ENCODE results near the gene MAD1L1. TPM values are rescaled to one million over a fixed set of nuclear protein-coding genes. Genes with fewer than 3 reads are reported as not detected.

The MAD1L1 gene
- total and polyA plus RNA-seq, 4 donors: 43.0 to 54.9 (median 49.9) TPM

DNA sequence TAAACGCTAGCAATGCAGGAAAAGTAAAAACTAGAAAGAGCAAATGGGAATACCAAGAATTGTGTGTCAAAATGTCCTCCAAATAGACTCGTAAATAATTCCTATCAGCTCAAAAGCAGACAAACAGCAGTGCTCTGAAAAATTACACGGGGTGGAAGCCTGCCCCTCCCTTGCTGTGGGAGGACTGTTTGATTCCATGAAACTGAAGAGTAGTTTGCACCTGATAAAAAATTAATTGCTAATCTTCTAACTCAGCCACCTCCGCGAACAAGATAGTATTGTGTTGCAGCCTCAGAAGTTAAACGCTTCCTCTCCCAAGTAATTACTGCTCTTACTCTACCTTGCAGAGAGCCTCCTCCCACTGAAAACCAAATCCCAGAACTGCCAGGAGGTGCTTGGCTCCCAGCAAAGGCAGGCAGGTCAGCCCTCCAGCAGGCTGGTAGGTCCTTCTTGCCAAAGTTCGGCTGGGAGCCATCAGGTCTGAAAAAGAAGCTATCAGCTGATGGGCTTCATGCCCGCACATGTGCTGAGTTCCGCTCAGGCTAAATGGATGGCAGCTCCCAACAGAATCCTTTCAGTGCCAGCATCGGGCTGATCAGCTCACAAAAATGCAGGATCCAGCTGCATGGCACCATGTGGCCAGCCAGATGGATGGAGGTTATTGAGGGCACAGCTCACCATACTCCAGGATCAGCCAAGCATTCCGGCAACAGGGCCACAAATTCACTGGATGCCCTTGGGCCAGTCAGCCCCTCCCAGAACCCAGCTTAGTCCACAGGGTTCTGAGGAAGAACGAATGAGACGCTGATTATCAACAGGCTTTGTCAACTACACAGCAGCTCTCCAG lies 37.1 kb downstream of the MAD1L1 start:
- Histone ChIP-seq H3K9me3 (ENCODE audit: control insufficient read depth in 4 of 4, insufficient read depth in 3 of 4, low read length in 3 of 4) (peaks cover 0 to 4% (median 0%) of the 10 kb centered on the region in 4 donors), H3K36me3 (ENCODE audit: control insufficient read depth in 4 of 4, insufficient read depth in 4 of 4, low read length in 4 of 4) (peaks cover 0 to 28% (median 14%) of the 10 kb centered on the region in 4 donors), H3K4me1 (ENCODE audit: control insufficient read depth in 5 of 5, insufficient read depth in 5 of 5, low read length in 5 of 5) (no peaks in the 10 kb centered on the region), H3K27ac (ENCODE audit: low read depth in 1 of 2, low read length in 1 of 2) (no peak overlapping the region), H3K27me3 (ENCODE audit: control insufficient read depth in 3 of 3, insufficient read depth in 3 of 3, low read length in 2 of 3) (no peaks in the 10 kb centered on the region), H3K9ac (ENCODE audit: insufficient read depth in 1 of 2, low read length in 2 of 2) (no peak overlapping the region), H3K4me3 (no peak overlapping the region)
- ATAC-seq (ENCODE audit: insufficient read depth, low FRiP score) (no peak), DNase-seq (peak in 1 of 3 donors; percentile 11)
- WGBS, 2 donors: 95 to 96% methylated on average over 13 of the region's 13 CpGs
- TF ChIP-seq, protein P1, sequence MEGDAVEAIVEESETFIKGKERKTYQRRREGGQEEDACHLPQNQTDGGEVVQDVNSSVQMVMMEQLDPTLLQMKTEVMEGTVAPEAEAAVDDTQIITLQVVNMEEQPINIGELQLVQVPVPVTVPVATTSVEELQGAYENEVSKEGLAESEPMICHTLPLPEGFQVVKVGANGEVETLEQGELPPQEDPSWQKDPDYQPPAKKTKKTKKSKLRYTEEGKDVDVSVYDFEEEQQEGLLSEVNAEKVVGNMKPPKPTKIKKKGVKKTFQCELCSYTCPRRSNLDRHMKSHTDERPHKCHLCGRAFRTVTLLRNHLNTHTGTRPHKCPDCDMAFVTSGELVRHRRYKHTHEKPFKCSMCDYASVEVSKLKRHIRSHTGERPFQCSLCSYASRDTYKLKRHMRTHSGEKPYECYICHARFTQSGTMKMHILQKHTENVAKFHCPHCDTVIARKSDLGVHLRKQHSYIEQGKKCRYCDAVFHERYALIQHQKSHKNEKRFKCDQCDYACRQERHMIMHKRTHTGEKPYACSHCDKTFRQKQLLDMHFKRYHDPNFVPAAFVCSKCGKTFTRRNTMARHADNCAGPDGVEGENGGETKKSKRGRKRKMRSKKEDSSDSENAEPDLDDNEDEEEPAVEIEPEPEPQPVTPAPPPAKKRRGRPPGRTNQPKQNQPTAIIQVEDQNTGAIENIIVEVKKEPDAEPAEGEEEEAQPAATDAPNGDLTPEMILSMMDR (IDR thresholded peaks at IDR 0.05; ENCODE audit: control extremely low read depth, extremely low read depth): no peak

DNA sequence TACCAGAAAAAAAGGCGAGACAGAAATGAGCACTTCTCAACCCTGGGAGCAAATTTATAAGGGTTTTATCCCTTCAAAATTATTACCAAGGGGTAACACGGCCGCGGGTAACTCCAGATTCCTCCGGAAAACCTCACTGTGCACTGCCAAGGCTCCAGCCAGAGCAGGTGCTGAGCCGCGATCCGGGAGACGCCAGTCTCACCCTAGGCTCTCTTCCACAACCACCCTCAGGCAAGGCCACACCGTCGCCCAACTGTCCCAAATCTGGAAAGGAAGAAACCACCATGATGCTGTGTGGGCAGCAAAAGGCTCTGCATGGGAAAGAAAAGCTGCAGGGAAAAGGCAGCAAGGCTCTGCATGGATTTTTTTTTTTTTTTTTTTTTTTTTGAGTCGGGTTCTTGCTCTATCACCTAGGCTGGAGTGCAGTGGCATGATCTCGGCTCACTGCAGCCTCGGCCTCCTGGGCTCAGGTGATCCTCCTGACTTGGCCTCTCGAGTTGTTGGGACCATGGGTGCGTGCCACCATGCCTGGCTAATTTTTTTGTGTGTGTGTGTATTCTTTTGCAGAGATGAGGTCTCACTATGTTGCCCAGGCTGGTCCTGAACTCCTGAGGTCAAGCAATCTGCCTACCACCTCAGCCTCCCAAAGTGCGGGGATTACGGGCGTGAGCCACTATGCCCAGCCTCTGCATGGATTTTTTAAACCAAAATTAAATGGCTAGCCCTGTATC lies 39.0 kb downstream of the MAD1L1 start:
- 95% methylated on average over 18 to 19 of the region's 19 CpGs for WGBS, 2 donors
- ATAC-seq (ENCODE audit: insufficient read depth, low FRiP score): no peak
- Histone ChIP-seq H3K27me3 (ENCODE audit: control insufficient read depth in 3 of 3, insufficient read depth in 3 of 3, low read length in 2 of 3) (no peaks in the 10 kb centered on the region), H3K4me3 (no peak overlapping the region), H3K9ac (ENCODE audit: insufficient read depth in 1 of 2, low read length in 2 of 2) (no peak overlapping the region), H3K9me3 (ENCODE audit: control insufficient read depth in 4 of 4, insufficient read depth in 3 of 4, low read length in 3 of 4) (peaks cover 0 to 5% (median 2%) of the 10 kb centered on the region in 4 donors), H3K4me1 (ENCODE audit: control insufficient read depth in 5 of 5, insufficient read depth in 5 of 5, low read length in 5 of 5) (no peaks in the 10 kb centered on the region), H3K36me3 (ENCODE audit: control insufficient read depth in 4 of 4, insufficient read depth in 4 of 4, low read length in 4 of 4) (peaks cover 0 to 19% (median 14%) of the 10 kb centered on the region in 4 donors), H3K27ac (ENCODE audit: low read depth in 1 of 2, low read length in 1 of 2) (no peak overlapping the region)
- TF ChIP-seq, protein P1 (IDR thresholded peaks at IDR 0.05; ENCODE audit: control extremely low read depth, extremely low read depth): no peak
- peak in 1 of 3 donors; percentile 9 for DNase-seq

DNA sequence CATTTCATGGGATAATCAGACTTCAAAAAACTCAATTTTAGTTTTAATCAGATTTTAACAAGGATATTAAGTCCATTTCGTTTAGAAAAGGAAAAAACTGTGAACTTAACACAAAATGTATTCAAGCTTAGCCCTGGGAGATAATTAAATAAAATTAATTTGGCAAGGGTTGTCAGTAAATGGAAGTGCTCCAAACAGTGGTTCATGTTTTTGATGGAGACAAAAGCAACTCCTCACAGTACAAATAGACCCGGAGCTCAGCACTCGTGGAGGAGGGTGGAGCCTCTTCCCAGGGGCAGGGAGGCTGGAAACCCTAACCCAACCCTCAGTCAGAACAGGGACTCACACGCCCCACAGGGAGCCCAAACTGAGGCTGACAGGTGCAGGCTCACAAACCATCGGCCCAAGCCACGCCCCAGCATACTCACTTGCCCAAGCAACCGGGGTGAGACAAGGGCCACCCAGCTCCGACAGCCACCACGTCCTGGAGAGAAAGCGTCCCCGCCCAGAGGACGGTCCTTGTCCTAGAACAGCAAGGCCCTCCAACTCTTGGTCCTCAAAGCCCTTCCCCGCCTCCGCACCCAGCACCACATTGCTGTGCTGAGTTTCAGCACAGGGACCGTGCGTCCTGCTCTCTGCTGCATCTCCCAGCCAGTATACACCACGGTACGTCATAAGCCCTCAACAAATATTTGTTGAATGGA lies 39.8 kb downstream of the MAD1L1 start:
- H3K36me3 ChIP-seq (ENCODE audit: control insufficient read depth in 4 of 4, insufficient read depth in 4 of 4, low read length in 4 of 4): peaks cover 0 to 15% (median 12%) of the 10 kb centered on the region in 4 donors
- no peak overlapping the region for H3K27ac ChIP-seq (ENCODE audit: low read depth in 1 of 2, low read length in 1 of 2)
- TF ChIP-seq, protein P1 (IDR thresholded peaks at IDR 0.05; ENCODE audit: control extremely low read depth, extremely low read depth): no peak
- H3K9me3 ChIP-seq (ENCODE audit: control insufficient read depth in 4 of 4, insufficient read depth in 3 of 4, low read length in 3 of 4): peaks cover 0 to 5% (median 2%) of the 10 kb centered on the region in 4 donors
- H3K4me1 ChIP-seq (ENCODE audit: control insufficient read depth in 5 of 5, insufficient read depth in 5 of 5, low read length in 5 of 5): no peaks in the 10 kb centered on the region
- H3K4me3 ChIP-seq: no peak overlapping the region
- no peaks in the 10 kb centered on the region for H3K27me3 ChIP-seq (ENCODE audit: control insufficient read depth in 3 of 3, insufficient read depth in 3 of 3, low read length in 2 of 3)
- ATAC-seq (ENCODE audit: insufficient read depth, low FRiP score) (no peak), DNase-seq (peak in 1 of 3 donors; percentile 8)
- no peak overlapping the region for H3K9ac ChIP-seq (ENCODE audit: insufficient read depth in 1 of 2, low read length in 2 of 2)
- 86 to 93% methylated on average over 18 of the region's 18 CpGs for WGBS, 2 donors
